Fibroblast of skin of abdomen (primary cell): ENCODE results near the gene EPB41.
A peak's percentile ranks its signal among the peaks of the same experiment; 100 is the strongest.
"Not testable (repeated sequence)": the region's sequence is repeated elsewhere in the genome, so short reads cannot be mapped to it uniquely, and the experiment has no call there.

Experiments
- DNase-seq: peaks from one replicate; pipeline ENCODE4 v3.0.0-alpha.2; 2013

Gene EPB41

DNA sequence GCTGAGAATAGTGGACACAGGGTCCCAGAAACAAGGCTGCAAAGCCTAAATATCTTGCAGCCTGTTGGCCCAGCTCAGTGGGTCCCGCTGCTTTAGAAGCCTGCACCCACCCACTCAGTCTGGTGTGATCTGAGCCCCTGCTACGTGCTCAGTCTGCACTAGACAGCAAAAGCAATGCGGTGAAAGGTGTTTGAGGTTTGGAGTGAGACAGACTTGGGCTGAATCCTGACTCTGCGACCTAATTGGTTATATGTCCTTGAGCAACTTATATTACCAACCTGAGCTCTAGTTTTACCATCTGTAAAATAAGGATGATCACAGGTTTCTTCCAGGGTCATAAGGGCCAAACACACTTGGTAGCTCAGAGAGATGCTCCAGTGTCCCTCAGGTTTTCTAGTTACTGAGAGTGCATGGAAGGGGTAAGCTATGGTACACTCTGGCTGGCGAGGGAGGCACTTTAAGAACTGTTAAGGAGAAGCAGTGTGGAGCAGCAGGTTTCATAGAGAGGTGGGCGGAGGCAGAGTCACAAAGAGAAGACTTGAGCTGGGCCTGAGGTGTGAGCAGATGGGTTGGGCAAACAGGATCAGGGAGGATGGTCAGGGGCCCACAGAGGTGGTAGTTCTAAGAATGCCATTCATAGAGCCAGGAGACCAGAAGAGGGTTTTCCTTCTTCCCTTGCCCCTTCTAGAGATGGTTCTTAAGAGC, 199.2 kb downstream of the EPB41 start:
- DNase-seq, result no peak

DNA sequence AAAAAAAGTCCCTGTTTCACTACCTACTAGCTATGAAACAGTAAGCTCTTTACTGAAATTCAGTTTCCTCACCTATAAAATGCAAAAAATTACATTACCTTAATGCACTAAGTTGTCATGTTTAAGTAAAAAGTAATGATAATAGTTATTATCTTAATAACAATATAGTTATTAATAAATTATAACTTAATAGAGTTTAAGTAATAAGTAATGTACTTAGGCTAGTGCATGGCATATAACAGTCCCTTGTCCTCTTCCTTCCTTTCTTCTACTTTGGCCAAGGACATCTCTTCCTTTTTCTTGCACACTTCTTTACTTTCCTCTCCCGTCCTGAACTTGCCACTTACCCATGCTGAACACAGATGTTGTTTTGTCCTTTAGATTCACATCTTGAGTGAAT, 200.3 kb downstream of the EPB41 start:
- DNase-seq, result no peak

DNA sequence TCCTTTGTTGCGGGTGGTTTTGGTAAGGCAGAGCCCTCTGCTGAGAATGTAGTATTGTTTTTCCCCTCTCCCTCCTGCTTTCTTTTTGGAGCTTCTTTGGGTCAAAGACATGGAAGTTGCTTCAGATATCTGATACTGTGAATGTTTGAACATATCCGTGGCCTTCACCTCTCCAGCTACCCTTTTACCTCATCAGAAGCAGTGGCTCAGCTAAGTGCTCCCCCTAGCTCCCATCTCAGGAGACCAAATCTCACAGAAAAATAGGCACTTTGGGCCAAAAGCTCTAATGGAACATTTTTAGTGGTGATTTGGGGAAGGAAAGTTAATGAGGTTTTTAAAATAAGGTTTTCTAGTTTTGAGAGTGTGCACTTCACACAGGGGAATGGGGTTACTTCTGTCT, 203.0 kb downstream of the EPB41 start:
- DNase-seq, result no peak

DNA sequence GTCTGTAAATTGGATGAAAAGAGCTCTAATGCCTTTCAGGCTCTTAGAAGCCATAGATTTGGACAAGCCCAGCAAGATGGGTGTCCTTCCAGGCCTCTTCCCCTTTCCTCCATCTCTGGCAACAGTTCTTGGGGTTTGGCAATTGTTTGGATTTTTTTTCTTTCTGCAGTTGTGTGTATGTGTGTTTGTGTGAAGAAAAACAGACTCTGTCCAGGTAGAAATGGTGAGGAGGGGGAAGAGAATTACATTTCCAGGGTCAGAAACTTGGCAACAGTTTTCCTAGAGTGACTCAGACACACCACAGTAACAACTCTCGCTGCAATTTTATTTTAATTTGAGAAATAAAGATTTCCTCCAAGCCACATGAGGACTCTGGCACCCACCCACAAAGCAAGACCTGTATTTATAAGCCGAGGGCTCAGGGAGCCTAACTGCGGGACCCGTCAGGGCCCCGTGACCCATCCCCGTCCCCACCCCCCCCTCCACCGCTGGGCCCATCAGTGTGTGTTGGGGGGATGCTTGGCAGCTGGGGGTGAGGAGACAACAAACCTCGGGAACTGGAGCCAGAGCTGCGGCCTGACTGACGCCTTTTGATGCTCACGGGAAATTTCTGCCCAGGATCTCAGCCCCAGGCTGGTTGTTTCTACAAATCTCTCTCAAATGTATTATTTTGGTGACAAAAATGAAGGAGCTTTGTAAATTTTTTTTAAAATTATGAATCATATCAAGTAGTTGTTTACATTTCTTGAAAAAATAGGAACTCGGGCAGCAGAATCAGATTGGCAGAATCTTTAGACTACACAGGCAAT, 205.0 kb downstream of the EPB41 start:
- no peak for DNase-seq

DNA sequence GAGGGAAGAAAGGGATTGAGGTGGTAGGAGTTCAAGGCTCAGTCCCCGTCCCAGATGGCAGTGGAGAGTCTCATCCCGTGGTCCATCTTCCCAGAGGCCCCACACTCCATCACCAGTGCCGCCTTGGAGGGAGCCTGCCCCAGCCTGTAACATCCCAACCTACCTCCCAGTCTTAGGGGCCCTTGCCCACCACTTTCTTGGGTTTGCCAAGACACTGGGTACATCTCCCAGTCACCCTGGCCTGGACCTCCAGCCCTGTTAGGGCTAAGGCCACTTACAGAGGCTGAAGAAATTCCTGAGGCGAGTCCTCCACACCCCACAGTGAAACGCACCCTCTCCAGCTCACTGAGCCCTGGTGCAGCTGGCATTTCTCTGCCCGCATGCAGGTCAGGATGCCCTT, 206.0 kb downstream of the EPB41 start:
- no peak for DNase-seq

DNA sequence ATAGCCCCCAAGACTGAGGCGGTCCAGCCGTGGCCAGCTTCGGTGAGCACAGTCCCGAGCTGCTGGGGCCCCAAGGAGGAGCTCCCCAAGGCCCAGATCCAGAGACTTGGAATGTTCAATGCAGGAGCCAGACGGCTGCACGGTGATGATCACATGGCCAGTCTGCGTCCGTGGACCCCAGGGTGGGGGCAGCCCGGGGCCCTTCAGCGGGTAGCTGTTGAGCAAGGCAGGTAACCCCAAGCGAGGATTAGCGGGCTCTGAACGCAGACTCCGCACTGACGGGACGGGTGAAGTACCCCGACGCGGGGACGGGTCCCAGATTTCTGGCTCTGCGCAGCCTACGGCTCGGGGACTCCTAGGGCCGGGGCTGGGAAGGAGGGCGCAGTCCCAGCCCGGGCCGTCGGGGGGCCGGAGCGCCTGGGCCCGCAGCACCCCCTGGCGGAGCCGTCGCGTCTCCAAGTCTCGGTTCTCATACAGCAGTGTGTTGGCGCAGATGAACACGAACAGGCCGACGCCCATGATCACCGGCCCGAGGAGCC, 206.6 kb downstream of the EPB41 start:
- peak; percentile 62 for DNase-seq

DNA sequence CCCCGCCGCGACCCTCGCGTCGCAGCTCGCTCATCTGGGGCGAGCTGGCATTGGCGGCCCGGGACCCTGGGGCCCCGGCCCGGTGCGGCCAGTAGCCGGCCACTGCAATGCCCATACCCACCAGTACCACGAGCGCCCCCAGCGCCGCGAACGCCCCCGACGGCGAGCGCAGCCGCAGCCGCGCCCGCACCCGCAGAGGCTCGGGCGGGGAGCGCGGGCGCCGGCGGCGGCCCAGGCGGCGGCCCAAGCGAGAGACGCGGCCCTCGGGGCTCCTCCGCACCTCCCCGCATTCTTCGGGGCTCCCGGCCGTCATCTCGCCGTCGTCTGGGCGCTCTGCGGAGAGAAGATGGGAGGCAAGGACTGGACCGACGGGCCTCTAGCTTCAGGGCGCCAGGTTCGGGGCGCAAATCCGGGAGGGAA, 207.2 kb downstream of the EPB41 start:
- no peak for DNase-seq

DNA sequence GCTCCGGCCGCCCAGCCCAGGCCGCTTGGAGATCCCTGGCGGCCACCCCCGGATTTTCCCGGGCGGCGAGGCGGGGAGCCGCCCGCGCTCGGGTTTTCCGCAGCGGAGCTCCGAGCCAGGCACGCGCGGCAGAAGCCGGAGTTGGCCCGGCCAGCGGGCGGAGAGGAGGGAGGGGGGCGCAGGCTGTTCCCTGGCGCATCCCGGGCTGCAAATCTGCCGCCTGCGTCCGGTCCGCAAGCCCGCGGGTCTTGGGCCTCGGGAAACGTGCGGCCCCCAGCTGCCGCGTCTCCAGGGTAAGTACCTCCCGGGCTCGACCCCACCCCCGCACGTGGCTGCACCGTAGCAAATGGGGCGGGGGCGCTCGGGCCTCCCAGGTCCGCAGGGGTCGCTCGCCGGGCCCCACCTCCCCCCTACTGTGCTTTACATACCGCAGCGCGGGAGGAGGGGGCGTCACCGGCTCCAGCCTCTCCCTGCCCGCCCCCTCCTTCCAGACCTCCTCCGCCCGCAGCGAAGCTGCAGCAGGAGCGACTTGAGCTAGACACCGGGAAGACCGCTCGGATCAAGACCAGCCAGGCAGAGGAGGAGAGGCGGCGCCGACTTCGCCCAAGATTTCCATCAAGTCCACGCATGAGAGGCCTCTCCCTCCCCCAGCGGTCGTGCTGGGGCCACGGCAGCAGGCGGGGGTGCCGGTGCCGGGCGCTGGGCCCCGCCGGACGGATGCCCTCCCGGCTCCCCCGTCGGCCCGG, 207.7 kb downstream of the EPB41 start:
- peak; percentile 54 for DNase-seq

DNA sequence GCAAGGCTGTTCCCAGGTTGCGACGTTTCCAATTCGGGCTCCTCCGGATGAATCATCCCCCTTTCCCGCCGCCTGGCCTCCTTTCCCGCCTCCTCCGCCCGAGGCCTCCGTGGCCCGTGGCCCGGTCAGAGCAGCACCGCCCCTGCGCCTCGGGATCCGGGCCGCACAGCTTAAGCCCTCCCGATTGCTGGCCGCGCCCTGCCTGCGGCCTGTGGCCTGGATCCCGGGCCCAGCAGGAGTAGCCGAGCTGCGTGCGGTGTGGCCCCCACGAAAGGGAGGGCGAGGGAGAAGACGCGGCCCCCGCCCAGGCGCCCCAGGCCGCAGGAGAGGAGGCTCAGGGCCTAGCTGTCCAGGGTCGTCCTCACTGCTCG, 208.3 kb downstream of the EPB41 start:
- DNase-seq, result peak; percentile 77

DNA sequence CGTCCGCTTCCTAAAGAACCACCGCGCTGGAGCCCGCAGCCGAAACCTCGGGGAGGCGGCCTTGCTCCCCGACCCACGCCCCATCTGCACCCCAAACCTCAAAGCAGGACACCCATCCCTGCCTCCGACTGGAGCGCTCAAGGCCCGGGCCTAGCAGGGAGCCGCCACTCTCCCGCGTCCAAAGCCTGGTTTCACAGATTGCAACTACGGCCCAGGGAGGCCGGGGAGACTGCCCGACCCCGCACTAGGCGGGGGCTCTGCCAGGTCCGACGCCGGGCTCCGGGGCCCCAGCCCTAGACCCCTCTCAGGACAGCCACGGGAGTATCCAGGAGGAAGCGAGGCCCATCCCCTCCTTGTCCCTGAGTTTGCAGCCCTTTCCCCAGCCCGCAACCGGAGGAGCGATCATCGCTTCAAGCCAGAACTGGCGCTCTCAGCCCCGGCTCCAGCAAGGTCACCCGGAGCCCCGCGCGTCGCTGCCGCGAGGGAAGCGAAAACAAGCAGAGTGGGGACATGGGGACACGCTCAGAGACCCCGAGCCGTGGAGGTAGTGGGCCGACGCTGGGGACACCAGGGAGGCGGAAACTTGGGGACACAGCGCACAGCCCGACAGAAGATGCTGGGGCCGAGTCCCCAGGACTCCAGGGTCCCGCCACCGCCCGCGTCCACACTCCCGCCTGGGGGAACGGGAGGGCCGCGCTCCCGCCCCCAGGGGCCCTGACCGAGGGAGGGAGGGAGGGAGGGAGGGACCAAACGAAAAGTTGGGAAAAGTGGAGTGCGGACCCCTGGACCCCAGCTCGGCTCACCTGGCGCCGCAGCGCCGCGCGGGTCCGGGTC, 208.9 kb downstream of the EPB41 start:
- DNase-seq, result no peak

DNA sequence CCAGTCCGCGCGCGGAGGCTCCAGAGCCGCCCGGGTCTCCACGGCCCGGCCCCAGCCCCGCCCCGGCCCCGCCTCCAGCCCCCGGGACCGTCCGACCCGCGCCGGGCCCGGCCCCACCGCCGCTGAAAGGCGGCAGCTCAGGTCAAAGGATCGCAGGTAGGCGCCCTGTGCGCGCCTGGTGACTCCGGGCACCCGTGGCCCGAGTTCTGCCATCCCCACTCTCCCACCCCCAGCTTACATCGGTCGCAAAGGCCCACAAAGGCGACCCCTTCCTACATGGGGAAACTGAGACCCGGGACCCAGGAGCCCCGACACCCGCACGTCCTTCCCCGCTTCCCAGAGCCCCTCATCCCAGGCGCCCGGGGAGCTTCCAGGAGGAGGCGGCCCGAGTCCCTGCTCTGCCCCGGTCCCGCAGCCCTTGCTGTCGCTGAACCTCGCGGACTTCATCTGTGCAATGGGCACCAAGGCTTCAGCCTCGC, 209.6 kb downstream of the EPB41 start, which contains the start of gene TMEM200B:
Gene TMEM200B (minus strand): TSS at position 17 of the 479 bp plus-strand sequence. CDS start 2,075 bp downstream, outside the sequence.
- no peak for DNase-seq

DNA sequence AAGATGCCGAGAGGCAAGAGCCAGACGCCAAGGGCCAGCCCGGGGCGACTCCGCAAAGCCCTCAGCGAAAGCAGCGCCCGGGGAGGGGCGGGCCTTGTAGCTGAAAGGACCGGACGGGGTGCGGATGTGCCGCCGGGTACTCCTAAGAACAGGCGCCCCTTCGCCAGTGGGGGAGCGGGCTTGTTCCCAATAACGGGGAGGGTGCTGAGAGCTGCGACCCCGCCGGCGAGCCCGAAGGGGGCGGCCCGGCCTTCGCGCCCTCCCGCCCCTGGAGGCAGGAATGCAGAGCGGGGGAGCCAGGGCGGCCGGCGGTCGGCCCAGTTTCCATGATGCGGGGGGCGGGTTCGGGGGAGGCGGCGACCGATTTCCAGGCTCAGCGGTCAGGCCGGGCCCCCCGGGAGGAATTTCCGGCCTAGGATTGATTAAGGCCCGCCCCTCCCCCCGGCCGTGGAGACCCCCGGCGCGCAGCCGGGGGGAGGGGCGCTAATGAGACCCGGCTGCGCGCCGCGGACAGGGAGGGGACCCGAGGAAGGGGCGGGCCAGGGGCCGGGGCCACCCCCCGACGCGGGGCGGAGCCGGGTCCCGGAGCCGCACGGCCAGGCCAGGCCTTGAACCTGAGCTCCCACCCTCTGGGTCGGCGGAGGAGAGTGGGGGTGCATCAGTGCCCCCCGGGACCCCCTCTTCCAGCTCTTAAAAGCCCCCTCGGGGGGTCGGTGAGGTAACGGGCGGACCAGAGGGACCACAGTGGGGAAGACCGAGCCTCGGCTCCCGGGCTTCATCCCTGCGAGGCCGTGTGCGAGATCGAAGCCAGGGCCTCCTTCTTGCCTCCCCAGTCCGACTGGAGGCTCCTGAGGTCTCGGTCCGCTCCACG, 210.2 kb downstream of the EPB41 start:
- peak; percentile 89 for DNase-seq

DNA sequence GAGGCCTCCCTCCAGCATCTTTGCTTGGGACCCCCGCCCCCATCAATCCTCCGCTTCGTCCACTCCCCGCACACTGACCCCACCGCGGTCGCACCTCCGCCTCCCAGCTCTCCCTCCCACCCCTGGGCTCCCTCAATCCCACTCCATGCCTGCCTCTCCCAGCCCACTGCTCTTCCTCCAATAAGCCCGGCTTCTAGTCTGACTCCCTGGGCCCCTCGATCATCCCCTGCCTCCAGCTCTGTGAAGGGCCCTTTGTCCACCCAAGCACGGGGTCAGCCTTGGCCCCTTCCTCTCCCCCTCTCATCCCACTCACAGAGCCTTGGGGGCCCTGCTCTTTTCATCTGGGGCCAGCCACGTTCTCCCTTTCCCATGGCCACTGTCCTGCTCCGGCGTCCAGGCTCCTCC, 210.9 kb downstream of the EPB41 start:
- DNase-seq, result no peak

DNA sequence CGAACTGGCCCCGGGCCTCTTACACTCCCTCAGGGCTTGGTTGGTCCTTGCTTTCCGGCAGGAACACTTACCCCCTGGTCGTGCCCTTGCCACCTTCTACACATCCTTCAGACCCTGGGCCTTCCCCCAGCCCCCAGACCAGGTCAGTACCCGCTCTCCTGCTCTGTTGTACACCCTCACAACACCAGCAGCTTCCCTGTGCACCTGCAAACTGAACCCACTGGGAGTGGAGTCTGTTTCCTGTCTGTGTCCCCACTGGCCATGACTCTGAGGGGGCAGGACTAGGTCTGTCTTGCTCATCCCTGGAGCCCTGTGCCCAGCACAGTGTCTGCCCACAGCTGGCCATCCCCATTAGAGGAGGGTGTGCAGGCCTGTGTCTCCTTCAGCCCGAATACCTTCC, 211.4 kb downstream of the EPB41 start:
- no peak for DNase-seq

DNA sequence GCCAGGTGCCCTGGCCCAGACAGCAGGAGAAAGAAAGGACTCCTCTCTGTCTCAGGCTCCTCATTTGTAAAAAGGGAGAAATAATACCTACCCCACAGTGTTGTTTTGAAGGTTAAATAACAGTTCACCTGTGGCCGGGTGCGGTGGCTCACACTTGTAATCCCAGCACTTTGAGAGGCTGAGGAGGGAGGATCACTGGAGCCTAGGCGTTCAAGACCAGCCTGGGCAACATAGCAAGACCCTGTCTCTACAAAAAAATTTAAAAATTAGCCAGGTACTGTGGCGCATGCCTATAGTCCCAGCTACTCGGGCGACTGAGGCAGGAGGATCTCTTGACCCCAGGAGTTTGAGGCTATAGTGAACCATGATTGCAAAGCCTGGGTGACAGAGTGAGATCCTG, 211.8 kb downstream of the EPB41 start:
- DNase-seq, result no peak

DNA sequence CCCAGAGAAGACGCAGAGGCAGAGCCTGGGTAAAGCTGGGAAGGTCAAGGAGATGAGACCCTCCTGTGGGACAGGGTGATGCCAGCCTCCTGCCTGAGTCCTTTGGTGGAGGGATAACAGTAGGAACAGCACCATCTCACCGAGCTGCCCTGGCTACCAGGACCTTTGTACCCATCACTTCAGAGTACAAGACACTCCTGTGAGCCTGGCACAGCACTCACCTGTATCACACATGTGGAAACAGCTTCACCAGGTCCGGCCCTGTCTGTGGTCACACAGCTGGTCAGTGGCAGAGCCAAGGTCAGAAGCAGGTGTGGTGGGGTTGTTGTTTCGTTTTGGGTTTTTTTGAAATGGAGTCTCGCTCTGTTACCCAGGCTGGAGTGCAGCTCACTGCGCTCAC, 214.4 kb downstream of the EPB41 start:
- DNase-seq, result no peak

DNA sequence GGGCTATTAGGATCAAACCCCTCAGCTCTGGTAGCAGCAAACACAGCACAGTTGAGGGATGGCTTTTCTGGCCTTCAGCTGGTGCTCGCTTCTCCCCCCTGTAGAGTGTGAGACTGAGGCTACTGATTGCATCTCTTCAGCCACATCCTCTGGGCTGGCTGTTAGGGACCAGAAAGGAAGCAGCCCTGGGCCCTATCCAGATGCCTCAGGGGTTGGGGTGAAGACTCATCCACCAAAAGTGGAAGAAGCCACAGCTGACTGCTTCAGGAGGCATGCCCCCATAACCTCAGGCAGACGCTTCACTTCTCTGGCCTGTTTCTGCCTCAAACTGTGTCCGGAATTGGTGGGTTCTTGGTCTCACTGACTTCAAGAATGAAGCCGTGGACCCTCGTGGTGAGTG, 215.5 kb downstream of the EPB41 start:
- DNase-seq, result peak; percentile 28

DNA sequence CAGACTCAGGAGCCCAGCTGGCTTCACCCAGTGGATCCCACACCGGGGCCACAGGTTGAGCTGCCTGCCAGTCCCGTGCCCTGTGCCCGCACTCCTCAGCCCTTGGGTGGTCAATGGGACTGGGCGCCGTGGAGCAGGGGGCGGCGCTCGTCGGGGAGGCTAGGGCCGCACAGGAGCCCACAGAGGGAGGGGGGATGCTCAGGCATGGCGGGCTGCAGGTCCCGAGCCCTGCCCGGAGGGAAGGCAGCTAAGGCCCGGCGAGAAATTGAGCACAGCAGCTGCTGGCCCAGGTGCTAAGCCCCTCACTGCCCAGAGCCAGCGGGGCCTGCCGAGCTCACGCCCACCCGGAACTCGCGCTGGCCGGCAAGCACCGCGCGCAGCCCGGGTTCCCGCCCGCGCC, 216.7 kb downstream of the EPB41 start:
- not testable (repeated sequence) for DNase-seq

DNA sequence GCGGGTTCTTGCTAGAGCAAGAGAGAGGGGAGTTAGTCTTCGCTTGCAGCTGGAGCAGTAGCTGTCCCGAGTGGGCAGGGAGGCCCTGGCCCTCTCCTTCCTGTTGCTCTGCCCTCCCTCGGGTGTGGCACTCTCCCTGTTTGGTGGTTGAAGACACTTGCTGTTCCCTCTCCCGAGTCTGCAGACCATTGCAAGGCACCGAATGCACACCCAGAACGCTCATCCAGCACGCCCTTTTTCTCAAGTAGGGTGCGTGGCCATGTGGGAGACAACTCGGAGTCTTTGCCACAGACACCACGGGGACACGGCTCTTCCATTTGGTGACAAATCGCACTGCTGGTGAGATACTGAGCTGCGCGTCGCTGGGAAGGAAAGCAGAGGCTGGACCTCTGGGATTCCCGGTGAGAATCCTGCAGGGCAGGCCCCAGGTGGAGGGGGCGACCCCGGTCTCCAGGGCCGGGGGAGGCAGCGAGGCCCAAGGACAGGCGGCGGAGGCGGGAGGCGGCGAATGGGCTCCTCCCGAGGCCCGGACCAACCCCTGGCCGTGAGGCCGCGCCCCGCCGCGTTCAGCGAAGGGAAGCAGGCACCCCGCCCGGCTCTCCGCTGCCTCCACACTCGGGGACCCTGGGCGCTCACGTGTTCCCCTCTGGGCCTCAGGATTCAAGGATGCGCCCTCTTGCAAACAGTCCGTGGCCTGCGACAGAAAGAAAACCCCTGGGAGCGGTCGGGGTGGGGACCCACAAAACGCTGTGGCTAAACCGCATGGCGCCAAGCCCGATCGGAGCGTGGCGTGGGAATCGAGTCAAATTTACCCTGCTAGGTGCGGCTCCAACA, 219.7 kb downstream of the EPB41 start:
- no peak for DNase-seq

DNA sequence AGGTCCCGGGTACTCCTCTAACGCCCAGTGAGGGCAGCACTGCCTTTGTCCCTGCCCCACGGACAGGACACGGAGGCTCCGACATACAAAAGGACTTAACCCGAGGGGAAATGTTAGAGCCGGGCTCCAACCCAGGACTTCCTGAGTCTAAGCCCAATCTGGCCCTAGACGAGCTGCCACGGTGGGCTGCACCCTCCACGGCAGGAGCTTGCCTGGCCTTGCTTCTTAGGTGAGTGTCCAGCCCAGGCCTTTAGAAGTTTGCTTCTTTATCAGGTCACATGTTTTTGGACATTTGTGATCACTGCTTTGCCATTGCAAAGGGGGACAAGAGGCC, 220.3 kb downstream of the EPB41 start:
- DNase-seq, result no peak
